ENCODE measurements around the gene CXCL17. TPM values are rescaled to one million over a fixed set of nuclear protein-coding genes. Genes with fewer than 3 reads are reported as not detected.

CXCL17 gene
- total RNA-seq, 1 experiment from 2014 or later: 0.98 TPM

GRCh38 chr19:42466521-42467182 is 23.9 kb upstream of the CXCL17 start:
- H3K27ac ChIP-seq (ENCODE audit: low read length): no peak overlapping the region
- no peak overlapping the region for H3K4me3 ChIP-seq (ENCODE audit: low read length)
- H3K9me3 ChIP-seq (ENCODE audit: low read length): no peaks in the 10 kb centered on the region
- H3K4me1 ChIP-seq (ENCODE audit: insufficient read depth, low read length): peaks cover 18% of the 10 kb centered on the region
- H3K9ac ChIP-seq (ENCODE audit: low read length): no peak overlapping the region
- H2AFZ ChIP-seq (ENCODE audit: low read length): no peak overlapping the region
- no peak overlapping the region for H3K4me2 ChIP-seq (ENCODE audit: low read length)
- H3K9me2 ChIP-seq (replicated peaks; ENCODE audit: low read length): no peaks in the 10 kb centered on the region
- H4K20me1 ChIP-seq (ENCODE audit: low read length): no peaks in the 10 kb centered on the region
- no peaks in the 10 kb centered on the region for H3F3A ChIP-seq (ENCODE audit: low read length, unreplicated experiment)
- TF ChIP-seq EZH2phosphoT487 (IDR thresholded peaks at IDR 0.05; ENCODE audit: borderline replicate concordance, low read length) (no peak), EZH2 (IDR thresholded peaks at IDR 0.05; ENCODE audit: low read length, unreplicated experiment) (no peak)
- TF ChIP-seq, protein P1, sequence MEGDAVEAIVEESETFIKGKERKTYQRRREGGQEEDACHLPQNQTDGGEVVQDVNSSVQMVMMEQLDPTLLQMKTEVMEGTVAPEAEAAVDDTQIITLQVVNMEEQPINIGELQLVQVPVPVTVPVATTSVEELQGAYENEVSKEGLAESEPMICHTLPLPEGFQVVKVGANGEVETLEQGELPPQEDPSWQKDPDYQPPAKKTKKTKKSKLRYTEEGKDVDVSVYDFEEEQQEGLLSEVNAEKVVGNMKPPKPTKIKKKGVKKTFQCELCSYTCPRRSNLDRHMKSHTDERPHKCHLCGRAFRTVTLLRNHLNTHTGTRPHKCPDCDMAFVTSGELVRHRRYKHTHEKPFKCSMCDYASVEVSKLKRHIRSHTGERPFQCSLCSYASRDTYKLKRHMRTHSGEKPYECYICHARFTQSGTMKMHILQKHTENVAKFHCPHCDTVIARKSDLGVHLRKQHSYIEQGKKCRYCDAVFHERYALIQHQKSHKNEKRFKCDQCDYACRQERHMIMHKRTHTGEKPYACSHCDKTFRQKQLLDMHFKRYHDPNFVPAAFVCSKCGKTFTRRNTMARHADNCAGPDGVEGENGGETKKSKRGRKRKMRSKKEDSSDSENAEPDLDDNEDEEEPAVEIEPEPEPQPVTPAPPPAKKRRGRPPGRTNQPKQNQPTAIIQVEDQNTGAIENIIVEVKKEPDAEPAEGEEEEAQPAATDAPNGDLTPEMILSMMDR (conservative IDR thresholded peaks at IDR 0.05; ENCODE audit: low read depth, low read length): no peak
- ATAC-seq (no peak), DNase-seq (no peak)
- no peaks in the 10 kb centered on the region for H3K79me2 ChIP-seq (ENCODE audit: low read length)
- CTCF ChIA-PET: no interaction called here
- BruUV-seq (replicated peaks): no TSS peak
- intact Hi-C loops (cut with micrococcal nuclease): no loop called here
- H3K36me3 ChIP-seq (ENCODE audit: low read depth, low read length): no peaks in the 10 kb centered on the region
- POLR2A ChIA-PET (ENCODE audit: unreplicated experiment): no interaction called here
- no peaks in the 10 kb centered on the region for H3K27me3 ChIP-seq (ENCODE audit: low read length)

DNA sequence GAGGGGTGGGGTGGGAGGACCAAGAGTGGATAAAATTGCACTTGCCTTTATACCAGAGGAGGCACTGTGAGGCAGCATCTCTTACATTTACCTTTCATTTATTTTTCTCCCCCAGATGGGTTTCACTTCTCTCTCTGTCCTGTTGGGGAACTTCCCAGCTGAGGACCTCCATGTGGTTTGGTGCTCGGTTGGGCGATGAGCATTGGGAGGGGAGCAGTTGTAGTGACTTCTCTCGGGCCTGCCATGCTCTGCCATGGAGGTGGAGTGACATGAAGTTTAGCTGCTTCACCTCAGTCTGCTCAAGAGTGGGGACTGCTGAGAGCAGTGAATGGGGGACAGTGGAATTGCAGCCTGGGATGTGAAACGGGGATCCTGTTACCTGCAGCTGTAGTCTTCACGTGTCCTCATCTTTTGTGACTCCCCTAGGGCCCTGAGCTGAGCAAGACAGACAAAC is 23.1 kb upstream of the CXCL17 start:
- CTCF ChIA-PET: no interaction called here

More for the DNA sequence above, 23.1 kb upstream of the CXCL17 start:
- Histone ChIP-seq H3K36me3 (ENCODE audit: low read depth, low read length) (no peaks in the 10 kb centered on the region), H3K9ac (ENCODE audit: low read length) (no peak overlapping the region), H3K9me2 (replicated peaks; ENCODE audit: low read length) (no peaks in the 10 kb centered on the region), H3F3A (ENCODE audit: low read length, unreplicated experiment) (no peaks in the 10 kb centered on the region), H3K4me3 (ENCODE audit: low read length) (no peak overlapping the region), H3K27ac (ENCODE audit: low read length) (no peak overlapping the region), H3K4me2 (ENCODE audit: low read length) (no peak overlapping the region), H3K4me1 (ENCODE audit: insufficient read depth, low read length) (peaks cover 10% of the 10 kb centered on the region), H4K20me1 (ENCODE audit: low read length) (no peaks in the 10 kb centered on the region), H3K27me3 (ENCODE audit: low read length) (no peaks in the 10 kb centered on the region), H3K79me2 (ENCODE audit: low read length) (no peaks in the 10 kb centered on the region), H2AFZ (ENCODE audit: low read length) (no peak overlapping the region), H3K9me3 (ENCODE audit: low read length) (no peaks in the 10 kb centered on the region)
- BruUV-seq (replicated peaks): no TSS peak
- intact Hi-C loops (cut with micrococcal nuclease): no loop called here
- ATAC-seq: no peak
- TF ChIP-seq, protein P1 (conservative IDR thresholded peaks at IDR 0.05; ENCODE audit: low read depth, low read length): no peak
- no peak for TF ChIP-seq EZH2phosphoT487 (IDR thresholded peaks at IDR 0.05; ENCODE audit: borderline replicate concordance, low read length)
- no peak for TF ChIP-seq EZH2 (IDR thresholded peaks at IDR 0.05; ENCODE audit: low read length, unreplicated experiment)
- no peak for DNase-seq
- POLR2A ChIA-PET (ENCODE audit: unreplicated experiment): no interaction called here
